Fibroblast of lung (primary cell): Measurements from ENCODE around the gene TKFC. TPM values are rescaled to one million over a fixed set of nuclear protein-coding genes. Genes with fewer than 3 reads are reported as not detected.

Experiments
- DNase-seq, 2 donors: peaks; one replicate each; pipeline versions ENCODE4 v3.0.0 to v3.0.0-alpha.2; 2010; ENCODE audit warnings: low read depth in 2 of 2
- H2AFZ ChIP-seq: 2 replicates; pipeline ENCODE4 v1.5.1; 2012; ENCODE audit warnings: low read length, control low read depth, inconsistent platforms
- H3K27ac ChIP-seq: 2 replicates; pipeline ENCODE4 v1.5.1; 2011; ENCODE audit warnings: low read length, control low read depth; ENCODE audit not compliant: insufficient read depth
- H3K27me3 ChIP-seq: 2 replicates; pipeline ENCODE4 v1.5.1; 2011; ENCODE audit warnings: mild to moderate bottlenecking, low read length; ENCODE audit not compliant: control insufficient read depth, insufficient read depth
- H3K36me3 ChIP-seq: 2 replicates; pipeline ENCODE4 v1.5.1; 2011; ENCODE audit warnings: low read length; ENCODE audit not compliant: control insufficient read depth, insufficient read depth
- H3K4me1 ChIP-seq: 2 replicates; pipeline ENCODE4 v1.5.1; 2011; ENCODE audit warnings: low read length; ENCODE audit not compliant: control insufficient read depth, insufficient read depth; ENCODE audit errors: extremely low read depth
- H3K4me2 ChIP-seq: 2 replicates; pipeline ENCODE4 v1.5.1; 2011; ENCODE audit warnings: low read length, control low read depth; ENCODE audit not compliant: insufficient read depth; ENCODE audit errors: extremely low read depth
- H3K4me3 ChIP-seq, 4 experiments: fragments of 200-600 bp in 1 of 4; sonication (generic) in 1 of 4; replicated peaks in 1 of 4; 2 replicates each; pipeline ENCODE4 v1.5.1; 2011 to 2016; ENCODE audit warnings: low read length in 4 of 4, low read depth in 3 of 4, mild to moderate bottlenecking in 3 of 4, control low read depth in 2 of 4, inconsistent platforms in 1 of 4, mixed read lengths in 1 of 4; ENCODE audit not compliant: insufficient read depth in 1 of 4; ENCODE audit errors: control extremely low read depth in 1 of 4
- H3K79me2 ChIP-seq: 2 replicates; pipeline ENCODE4 v1.5.1; 2012; ENCODE audit warnings: mild to moderate bottlenecking, low read length, inconsistent platforms; ENCODE audit not compliant: control insufficient read depth, insufficient read depth
- H3K9ac ChIP-seq: 2 replicates; pipeline ENCODE4 v1.5.1; 2011; ENCODE audit warnings: mild to moderate bottlenecking, low read length, control low read depth; ENCODE audit not compliant: insufficient read depth
- H3K9me3 ChIP-seq: 2 replicates; pipeline ENCODE4 v1.5.1; 2012; ENCODE audit warnings: low read depth, low read length; ENCODE audit not compliant: control insufficient read depth, insufficient read depth
- H4K20me1 ChIP-seq: 2 replicates; pipeline ENCODE4 v1.5.1; 2011; ENCODE audit warnings: low read length; ENCODE audit not compliant: control insufficient read depth, insufficient read depth; ENCODE audit errors: extremely low read depth
- CTCF ChIP-seq, 2 donors: IDR thresholded peaks in 1 of 2; conservative IDR thresholded peaks in 1 of 2; 1 replicate in 1 of 2; 2 replicates in 1 of 2; pipeline ENCODE4 v1.5.1; 2011 to 2012; ENCODE audit warnings: low read length in 2 of 2, control low read depth in 1 of 2, inconsistent platforms in 1 of 2, low read depth in 1 of 2, mild to moderate bottlenecking in 1 of 2
- EZH2 ChIP-seq: IDR thresholded peaks from 2 replicates; pipeline ENCODE4 v1.5.1; 2012; ENCODE audit warnings: low read length, control low read depth, mild to moderate bottlenecking; ENCODE audit errors: missing control alignments
- polyA plus RNA-seq, 2 donors: library from polyadenylated mRNA; depleted of rRNA in 1 of 2; stranded (reverse) in 1 of 2; unstranded in 1 of 2; fragments of >200 nt; gene quantifications; 2 replicates each; pipeline ENCODE4 v1.2.1, GENCODE V29; 2011 to 2012; ENCODE audit warnings: missing spikeins in 1 of 2
- total RNA-seq: library from RNA; depleted of rRNA; stranded (reverse); fragments of >200 nt; gene quantifications from 2 replicates; pipeline ENCODE4 v1.2.1, GENCODE V29; 2014

Gene TKFC
- total and polyA plus RNA-seq, 2 donors (not counting 1 experiment from before 2014, with no cell fraction given), result 11.5 to 27.1 TPM

GRCh38 chr11:61297341-61297740, 35.7 kb upstream of the TKFC start:
- no peak overlapping the region for H2AFZ ChIP-seq
- no peaks in the 10 kb centered on the region for H3K27me3 ChIP-seq
- peak in 1 of 2 donors; percentile 77 for DNase-seq
- H3K36me3 ChIP-seq, result peaks cover 17% of the 10 kb centered on the region
- no peaks in the 10 kb centered on the region for H4K20me1 ChIP-seq
- no peak for TF ChIP-seq EZH2
- TF ChIP-seq CTCF (conservative IDR thresholded peaks at IDR 0.05 in 1 of 2, IDR thresholded peaks at IDR 0.05 in 1 of 2; ENCODE audit: low read depth in 1 of 2, low read length in 2 of 2), result no peak
- no peaks in the 10 kb centered on the region for H3K9me3 ChIP-seq
- H3K27ac ChIP-seq, result peak overlapping the region; percentile 26
- no peak overlapping the region for H3K9ac ChIP-seq
- H3K4me2 ChIP-seq, result peak overlapping the region; percentile 15
- H3K4me1 ChIP-seq, result peaks cover 30% of the 10 kb centered on the region
- no peak overlapping the region for H3K4me3 ChIP-seq
- no peaks in the 10 kb centered on the region for H3K79me2 ChIP-seq

- Histone ChIP-seq H3K9me3 (no peaks in the 10 kb centered on the region), H4K20me1 (no peaks in the 10 kb centered on the region), H3K4me3 (no peak overlapping the region), H3K9ac (no peak overlapping the region), H3K4me1 (peaks cover 30% of the 10 kb centered on the region), H2AFZ (no peak overlapping the region), H3K27ac (peak overlapping the region; percentile 26), H3K79me2 (no peaks in the 10 kb centered on the region), H3K27me3 (no peaks in the 10 kb centered on the region), H3K4me2 (peak overlapping the region; percentile 7), H3K36me3 (peaks cover 19% of the 10 kb centered on the region)
- TF ChIP-seq EZH2 (no peak), CTCF (conservative IDR thresholded peaks at IDR 0.05 in 1 of 2, IDR thresholded peaks at IDR 0.05 in 1 of 2; ENCODE audit: low read depth in 1 of 2, low read length in 2 of 2) (no peak)
- peak; percentile 88 to 99 for DNase-seq
Measured at GRCh38 chr11:61297746-61298145, 35.3 kb upstream of the TKFC start.

- no peak overlapping the region for H3K4me3 ChIP-seq
- H3K4me2 ChIP-seq, result peak overlapping the region; percentile 9
- H2AFZ ChIP-seq, result no peak overlapping the region
- peaks cover 24% of the 10 kb centered on the region for H3K36me3 ChIP-seq
- H3K9ac ChIP-seq, result no peak overlapping the region
- H3K4me1 ChIP-seq, result peaks cover 30% of the 10 kb centered on the region
- no peaks in the 10 kb centered on the region for H3K9me3 ChIP-seq
- H4K20me1 ChIP-seq, result no peaks in the 10 kb centered on the region
- peak overlapping the region; percentile 36 for H3K27ac ChIP-seq
- no peak for TF ChIP-seq EZH2
- TF ChIP-seq CTCF (conservative IDR thresholded peaks at IDR 0.05 in 1 of 2, IDR thresholded peaks at IDR 0.05 in 1 of 2; ENCODE audit: low read depth in 1 of 2, low read length in 2 of 2), result no peak
- DNase-seq, result peak in 1 of 2 donors; percentile 36
- H3K27me3 ChIP-seq, result no peaks in the 10 kb centered on the region
- no peaks in the 10 kb centered on the region for H3K79me2 ChIP-seq
Measured at GRCh38 chr11:61298663-61299244, 34.3 kb upstream of the TKFC start.
